ENCODE results near the gene CFI. TPM values are rescaled to one million over a fixed set of nuclear protein-coding genes. Genes with fewer than 3 reads are reported as not detected.

CFI gene
- total and polyA plus RNA-seq, 2 of the 8 experiments (the other 6 are each of a cell fraction or from before 2014, with no cell fraction given) = not detected

DNA sequence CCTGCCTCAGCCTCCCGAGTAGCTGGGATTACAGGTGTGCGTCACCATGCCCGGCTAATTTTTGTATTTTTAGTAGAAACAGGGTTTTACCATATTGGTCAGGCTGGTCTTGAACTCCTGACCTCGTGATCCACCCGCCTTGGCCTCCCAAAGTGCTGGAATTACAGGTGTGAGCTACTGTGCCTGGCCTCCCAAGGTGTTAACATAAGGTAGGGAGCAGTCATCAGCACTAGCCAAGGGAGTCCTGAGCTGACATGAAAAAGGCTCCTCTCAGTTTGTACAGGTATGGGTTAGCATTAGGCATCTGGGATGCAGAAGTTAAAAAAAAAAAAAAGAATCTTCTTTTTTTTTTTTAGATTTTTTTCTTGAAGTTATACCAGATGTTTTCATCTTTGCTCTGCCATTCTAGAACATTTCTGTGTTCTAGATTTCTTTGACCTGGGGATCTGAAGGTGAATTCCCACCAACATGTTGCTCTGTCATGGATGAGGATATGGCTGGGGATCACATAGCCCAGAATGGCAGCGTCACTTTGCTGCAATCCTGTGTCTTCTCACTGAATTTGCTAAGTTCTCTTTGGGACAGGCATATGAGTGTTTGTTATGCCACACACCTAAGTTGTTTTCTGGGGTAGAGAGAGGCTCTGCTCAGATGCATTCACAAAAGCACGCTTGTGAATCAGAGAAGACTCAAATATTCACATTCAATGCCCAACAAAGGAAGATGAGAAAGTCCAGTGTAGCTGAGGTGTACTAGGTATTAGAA, 47.5 kb downstream of the CFI start (continued):
- TF ChIP-seq, protein P1, sequence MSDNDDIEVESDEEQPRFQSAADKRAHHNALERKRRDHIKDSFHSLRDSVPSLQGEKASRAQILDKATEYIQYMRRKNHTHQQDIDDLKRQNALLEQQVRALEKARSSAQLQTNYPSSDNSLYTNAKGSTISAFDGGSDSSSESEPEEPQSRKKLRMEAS (IDR thresholded peaks at IDR 0.05) = no peak
- TF ChIP-seq GTF2F1 (IDR thresholded peaks at IDR 0.05; ENCODE audit: borderline replicate concordance, low read depth, low read length) (no peak), RAD21 (IDR thresholded peaks at IDR 0.05 in 1 of 2, conservative IDR thresholded peaks at IDR 0.05 in 1 of 2; ENCODE audit: low read depth in 2 of 2, low read length in 2 of 2) (no peak), HDAC6 (IDR thresholded peaks at IDR 0.05; ENCODE audit: low read depth, low read length) (no peak), BRCA1 (IDR thresholded peaks at IDR 0.05; ENCODE audit: low read depth, low read length) (no peak), JUN (IDR thresholded peaks at IDR 0.05; ENCODE audit: low read depth, low read length) (no peak)
- TF ChIP-seq, protein P2, sequence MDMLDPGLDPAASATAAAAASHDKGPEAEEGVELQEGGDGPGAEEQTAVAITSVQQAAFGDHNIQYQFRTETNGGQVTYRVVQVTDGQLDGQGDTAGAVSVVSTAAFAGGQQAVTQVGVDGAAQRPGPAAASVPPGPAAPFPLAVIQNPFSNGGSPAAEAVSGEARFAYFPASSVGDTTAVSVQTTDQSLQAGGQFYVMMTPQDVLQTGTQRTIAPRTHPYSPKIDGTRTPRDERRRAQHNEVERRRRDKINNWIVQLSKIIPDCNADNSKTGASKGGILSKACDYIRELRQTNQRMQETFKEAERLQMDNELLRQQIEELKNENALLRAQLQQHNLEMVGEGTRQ (IDR thresholded peaks at IDR 0.05; ENCODE audit: low read length) = no peak

Measured in H1 (cell line).